Neural progenitor cell (in vitro differentiated cells): ENCODE results near the gene OCA2. TPM values are rescaled to one million over a fixed set of nuclear protein-coding genes. Genes with fewer than 3 reads are reported as not detected.

Experiments
- DNase-seq: peaks from one replicate; pipeline ENCODE4 v3.0.0-alpha.2; 2016; ENCODE audit warnings: low spot score
- H2AFZ ChIP-seq: fragments of 200-600 bp; sonication (generic); replicated peaks from 2 replicates; pipeline ENCODE4 v1.6.1; 2016; ENCODE audit warnings: antibody characterized with exemption
- H3F3A ChIP-seq: fragments of 200-600 bp; sonication (generic); 2 replicates; pipeline ENCODE4 v1.6.1; 2016; ENCODE audit warnings: antibody characterized with exemption, low read depth
- H3K27ac ChIP-seq: fragments of 200-600 bp; sonication (generic); 2 replicates; pipeline ENCODE4 v1.5.1; 2016; ENCODE audit warnings: mild to moderate bottlenecking
- H3K27me3 ChIP-seq: fragments of 200-600 bp; sonication (generic); 2 replicates; pipeline ENCODE4 v1.6.1; 2016; ENCODE audit warnings: mild to moderate bottlenecking, moderate library complexity
- H3K36me3 ChIP-seq: fragments of 200-600 bp; sonication (generic); 2 replicates; pipeline ENCODE4 v1.5.1; 2016
- H3K4me1 ChIP-seq: fragments of 200-600 bp; sonication (generic); 2 replicates; pipeline ENCODE4 v1.6.1; 2016; ENCODE audit warnings: mixed run types
- H3K4me2 ChIP-seq: fragments of 200-600 bp; sonication (generic); 2 replicates; pipeline ENCODE4 v1.6.1; 2016
- H3K4me3 ChIP-seq: fragments of 200-600 bp; sonication (generic); 2 replicates; pipeline ENCODE4 v1.5.1; 2016
- H3K79me2 ChIP-seq: fragments of 200-600 bp; sonication (generic); 2 replicates; pipeline ENCODE4 v1.6.1; 2016; ENCODE audit warnings: low read depth
- H3K9ac ChIP-seq: fragments of 200-600 bp; sonication (generic); 2 replicates; pipeline ENCODE4 v1.6.1; 2016
- H3K9me3 ChIP-seq: fragments of 200-600 bp; sonication (generic); 2 replicates; pipeline ENCODE4 v1.5.1; 2016; ENCODE audit warnings: low read depth
- H4K20me1 ChIP-seq: fragments of 200-600 bp; sonication (generic); 2 replicates; pipeline ENCODE4 v1.6.1; 2016; ENCODE audit warnings: low read depth
- H3K27ac Mint-ChIP-seq: 3 replicates; pipeline ENCODE4 v1.8.0; 2021; ENCODE audit warnings: mixed read lengths
- H3K27me3 Mint-ChIP-seq: 2 replicates; pipeline ENCODE4 v1.8.0; 2022; ENCODE audit warnings: low read depth, mild to moderate bottlenecking, inconsistent platforms, moderate library complexity, mixed read lengths; ENCODE audit not compliant: insufficient read depth
- H3K36me3 Mint-ChIP-seq: 3 replicates; pipeline ENCODE4 v1.8.0; 2021; ENCODE audit warnings: mixed read lengths
- H3K4me1 Mint-ChIP-seq: 3 replicates; pipeline ENCODE4 v1.8.0; 2021; ENCODE audit warnings: mixed read lengths
- H3K4me3 Mint-ChIP-seq: 3 replicates; pipeline ENCODE4 v1.8.0; 2021; ENCODE audit warnings: mild to moderate bottlenecking, moderate library complexity, mixed read lengths
- H3K9me3 Mint-ChIP-seq: 3 replicates; pipeline ENCODE4 v1.8.0; 2020; ENCODE audit warnings: mixed read lengths
- EZH2 ChIP-seq: fragments of 200-600 bp; sonication (generic); IDR thresholded peaks from 2 replicates; pipeline ENCODE4 v1.6.1; 2017; ENCODE audit warnings: antibody characterized with exemption, mild to moderate bottlenecking, moderate library complexity
- EZH2phosphoT487 ChIP-seq: fragments of 200-600 bp; sonication (generic); IDR thresholded peaks from 2 replicates; pipeline ENCODE4 v1.6.1; 2017; ENCODE audit warnings: antibody characterized with exemption
- total RNA-seq: library from RNA; depleted of rRNA; stranded (reverse); fragments of >200 nt; gene quantifications from 2 replicates; pipeline ENCODE4 v1.2.3, GENCODE V29; 2015; ENCODE audit warnings: low replicate concordance
- TF ChIP-seq, protein P1 (sequence below): fragments of 200-600 bp; sonication (generic); IDR thresholded peaks from 2 replicates; pipeline ENCODE4 v1.5.1; 2017; ENCODE audit warnings: antibody characterized with exemption, mild to moderate bottlenecking

The OCA2 gene
- total RNA-seq, 1 donor from 2014 or later: 1.0 TPM

DNA sequence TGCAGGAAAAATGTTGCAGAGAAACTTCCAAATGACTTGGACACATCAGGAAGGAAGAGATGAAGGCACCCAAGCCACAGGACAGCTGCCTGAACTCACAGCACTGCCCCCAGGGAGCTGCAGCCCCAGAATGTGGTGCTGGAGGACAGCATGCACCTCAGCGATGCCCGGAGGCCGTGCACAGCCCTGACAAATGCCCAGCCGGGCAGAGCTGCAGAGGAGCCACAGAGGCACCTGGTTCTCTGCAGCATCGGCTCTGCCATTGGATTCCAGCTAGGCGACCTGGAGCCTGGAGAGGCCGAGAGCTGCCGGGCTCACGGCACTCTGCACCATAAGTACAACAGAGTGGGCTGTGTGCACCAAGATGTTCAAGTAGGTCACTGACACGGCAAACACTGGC is 97.5 kb downstream of the OCA2 start:
- no peaks in the 10 kb centered on the region for H3K27me3 Mint-ChIP-seq
- Histone ChIP-seq H2AFZ (no peak overlapping the region), H4K20me1 (no peaks in the 10 kb centered on the region), H3K4me1 (no peaks in the 10 kb centered on the region), H3F3A (no peaks in the 10 kb centered on the region), H3K9me3 (no peaks in the 10 kb centered on the region), H3K27ac (no peak overlapping the region), H3K27me3 (no peaks in the 10 kb centered on the region), H3K4me3 (no peak overlapping the region), H3K4me2 (no peak overlapping the region), H3K36me3 (no peaks in the 10 kb centered on the region), H3K9ac (no peak overlapping the region), H3K79me2 (no peaks in the 10 kb centered on the region)
- H3K4me3 Mint-ChIP-seq: no peak overlapping the region
- H3K36me3 Mint-ChIP-seq: no peaks in the 10 kb centered on the region
- peaks cover 10% of the 10 kb centered on the region for H3K9me3 Mint-ChIP-seq
- no peaks in the 10 kb centered on the region for H3K4me1 Mint-ChIP-seq
- DNase-seq: no peak
- TF ChIP-seq EZH2phosphoT487: no peak
- TF ChIP-seq, protein P1, sequence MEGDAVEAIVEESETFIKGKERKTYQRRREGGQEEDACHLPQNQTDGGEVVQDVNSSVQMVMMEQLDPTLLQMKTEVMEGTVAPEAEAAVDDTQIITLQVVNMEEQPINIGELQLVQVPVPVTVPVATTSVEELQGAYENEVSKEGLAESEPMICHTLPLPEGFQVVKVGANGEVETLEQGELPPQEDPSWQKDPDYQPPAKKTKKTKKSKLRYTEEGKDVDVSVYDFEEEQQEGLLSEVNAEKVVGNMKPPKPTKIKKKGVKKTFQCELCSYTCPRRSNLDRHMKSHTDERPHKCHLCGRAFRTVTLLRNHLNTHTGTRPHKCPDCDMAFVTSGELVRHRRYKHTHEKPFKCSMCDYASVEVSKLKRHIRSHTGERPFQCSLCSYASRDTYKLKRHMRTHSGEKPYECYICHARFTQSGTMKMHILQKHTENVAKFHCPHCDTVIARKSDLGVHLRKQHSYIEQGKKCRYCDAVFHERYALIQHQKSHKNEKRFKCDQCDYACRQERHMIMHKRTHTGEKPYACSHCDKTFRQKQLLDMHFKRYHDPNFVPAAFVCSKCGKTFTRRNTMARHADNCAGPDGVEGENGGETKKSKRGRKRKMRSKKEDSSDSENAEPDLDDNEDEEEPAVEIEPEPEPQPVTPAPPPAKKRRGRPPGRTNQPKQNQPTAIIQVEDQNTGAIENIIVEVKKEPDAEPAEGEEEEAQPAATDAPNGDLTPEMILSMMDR: no peak
- TF ChIP-seq EZH2: no peak
- H3K27ac Mint-ChIP-seq: no peak overlapping the region

DNA sequence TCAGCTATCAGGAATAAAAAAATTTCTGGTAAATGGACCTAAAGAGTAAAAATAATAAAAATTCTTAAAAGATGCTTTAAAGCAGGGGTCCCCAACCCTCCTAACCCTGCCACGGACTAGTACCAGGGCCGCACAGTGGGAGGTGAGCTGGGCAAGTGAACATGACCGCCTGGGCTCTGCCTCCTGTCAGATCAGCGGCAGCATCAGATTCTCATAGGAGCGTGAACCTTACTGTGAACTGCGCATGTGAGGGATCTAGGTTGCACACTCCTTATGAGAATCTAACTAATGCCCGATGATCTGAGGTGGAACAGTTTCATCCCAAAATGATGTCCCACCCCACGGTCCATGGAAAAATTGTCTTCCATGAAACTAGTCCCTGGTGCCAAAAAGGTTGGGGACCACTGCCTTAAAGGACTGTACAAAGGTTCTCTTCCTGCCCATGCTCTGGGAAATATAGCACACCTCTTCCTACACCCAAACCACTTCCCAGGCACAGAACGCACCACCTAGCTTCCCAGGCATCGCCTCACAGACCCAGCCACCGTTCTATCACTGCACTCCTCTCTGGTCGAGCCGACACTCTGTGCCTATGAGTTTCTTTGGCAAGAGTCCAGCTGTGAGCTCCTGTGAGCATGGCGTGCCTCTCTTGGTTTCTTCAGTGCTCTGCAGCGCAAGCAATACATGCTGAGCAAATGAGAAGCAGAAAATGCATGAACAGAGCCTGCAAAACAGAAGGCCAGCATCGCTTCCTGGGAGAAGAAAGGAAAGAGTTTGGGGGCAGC is 104.9 kb downstream of the OCA2 start:
- Histone ChIP-seq H3K9ac (no peak overlapping the region), H3K4me1 (no peaks in the 10 kb centered on the region), H4K20me1 (no peaks in the 10 kb centered on the region), H2AFZ (no peak overlapping the region), H3K27ac (no peak overlapping the region), H3K4me3 (no peak overlapping the region), H3K36me3 (no peaks in the 10 kb centered on the region), H3K27me3 (no peaks in the 10 kb centered on the region), H3K79me2 (no peaks in the 10 kb centered on the region), H3F3A (no peaks in the 10 kb centered on the region), H3K9me3 (no peaks in the 10 kb centered on the region), H3K4me2 (no peak overlapping the region)
- peaks cover 12% of the 10 kb centered on the region for H3K9me3 Mint-ChIP-seq
- TF ChIP-seq, protein P1: no peak
- TF ChIP-seq EZH2 (no peak), EZH2phosphoT487 (no peak)
- no peak for DNase-seq
- peak overlapping the region; percentile 30 for H3K27ac Mint-ChIP-seq
- H3K4me3 Mint-ChIP-seq: peak overlapping the region; percentile 36
- H3K4me1 Mint-ChIP-seq: peaks cover 9% of the 10 kb centered on the region
- H3K27me3 Mint-ChIP-seq: peaks cover 5% of the 10 kb centered on the region
- H3K36me3 Mint-ChIP-seq: no peaks in the 10 kb centered on the region

DNA sequence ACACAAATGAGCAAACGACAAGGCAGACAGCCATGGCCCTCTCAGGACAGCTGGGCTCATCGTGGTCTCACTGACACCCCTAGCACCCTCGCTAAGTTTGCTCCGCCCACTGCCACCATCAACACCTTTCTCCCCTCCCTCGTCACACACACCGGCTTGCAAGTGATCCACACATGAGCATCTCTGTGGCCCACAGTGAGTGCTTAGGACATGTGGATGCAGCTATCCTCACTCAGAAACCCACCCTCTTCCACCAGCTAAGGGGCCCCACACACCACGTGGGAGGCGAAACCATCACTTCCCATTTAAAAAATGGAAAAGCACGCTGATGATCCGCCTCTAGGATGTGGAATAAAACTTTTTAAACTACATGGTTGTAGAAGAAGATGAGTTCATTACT is 105.6 kb downstream of the OCA2 start:
- Histone ChIP-seq H3K79me2 (no peaks in the 10 kb centered on the region), H3K4me3 (no peak overlapping the region), H3K27ac (no peak overlapping the region), H3K4me2 (no peak overlapping the region), H2AFZ (no peak overlapping the region), H3K36me3 (no peaks in the 10 kb centered on the region), H3K27me3 (no peaks in the 10 kb centered on the region), H3K9me3 (no peaks in the 10 kb centered on the region), H3K4me1 (no peaks in the 10 kb centered on the region), H3F3A (no peaks in the 10 kb centered on the region), H3K9ac (no peak overlapping the region), H4K20me1 (no peaks in the 10 kb centered on the region)
- Mint-ChIP-seq H3K9me3 (peaks cover 9% of the 10 kb centered on the region), H3K27ac (no peak overlapping the region), H3K36me3 (no peaks in the 10 kb centered on the region), H3K27me3 (peaks cover 5% of the 10 kb centered on the region), H3K4me1 (peaks cover 12% of the 10 kb centered on the region), H3K4me3 (peak overlapping the region; percentile 35)
- TF ChIP-seq, protein P1: no peak
- TF ChIP-seq EZH2phosphoT487 (no peak), EZH2 (no peak)
- no peak for DNase-seq
